ENCODE results near the gene MRNIP.

The MRNIP gene

GRCh38 chr5:179854356-179854755 is 4.3 kb downstream of the MRNIP start:
- TF ChIP-seq CTCF (IDR thresholded peaks at IDR 0.05; ENCODE audit: low read depth, low read length), result no peak
- no peak for DNase-seq (ENCODE audit: extremely low read depth, low read depth)

GRCh38 chr5:179852993-179853547 is 5.5 kb downstream of the MRNIP start:
- TF ChIP-seq CTCF (IDR thresholded peaks at IDR 0.05; ENCODE audit: low read depth, low read length), result no peak
- DNase-seq (ENCODE audit: extremely low read depth, low read depth), result no peak

GRCh38 chr5:179841621-179842020 is 17.0 kb downstream of the MRNIP start:
- no peak for TF ChIP-seq CTCF (IDR thresholded peaks at IDR 0.05; ENCODE audit: low read depth, low read length)
- no peak for DNase-seq (ENCODE audit: extremely low read depth, low read depth)

GRCh38 chr5:179840766-179841165 is 17.9 kb downstream of the MRNIP start:
- TF ChIP-seq CTCF (IDR thresholded peaks at IDR 0.05; ENCODE audit: low read depth, low read length), result no peak
- no peak for DNase-seq (ENCODE audit: extremely low read depth, low read depth)

- DNase-seq (ENCODE audit: extremely low read depth, low read depth), result no peak
- no peak for TF ChIP-seq CTCF (IDR thresholded peaks at IDR 0.05; ENCODE audit: low read depth, low read length)
These were observed 18.3 kb downstream of the MRNIP start for GRCh38 chr5:179840321-179840720.

- no peak for TF ChIP-seq CTCF (IDR thresholded peaks at IDR 0.05; ENCODE audit: low read depth, low read length)
- DNase-seq (ENCODE audit: extremely low read depth, low read depth), result no peak
These were observed 19.0 kb downstream of the MRNIP start for GRCh38 chr5:179839328-179840256.
